Measurements from ENCODE around the gene DNMBP. TPM values are rescaled to one million over a fixed set of nuclear protein-coding genes. Genes with fewer than 3 reads are reported as not detected.

The DNMBP gene
- total RNA-seq, 1 experiment from 2014 or later: 19.7 TPM

GRCh38 chr10:99843310-99843709 is 166.4 kb downstream of the DNMBP start (continued):
- TF ChIP-seq AFF4 (CRISPR knock-in tag; IDR thresholded peaks at IDR 0.05; ENCODE audit: borderline replicate concordance) (no peak), USF1 (CRISPR knock-in tag; IDR thresholded peaks at IDR 0.05) (no peak), ZNF138 (CRISPR knock-in tag; conservative IDR thresholded peaks at IDR 0.05) (no peak), JUN (CRISPR knock-in tag; IDR thresholded peaks at IDR 0.05) (no peak), TEAD1 (CRISPR knock-in tag; IDR thresholded peaks at IDR 0.05) (no peak), NR1H2 (CRISPR knock-in tag; IDR thresholded peaks at IDR 0.05) (no peak), ELF4 (CRISPR knock-in tag; IDR thresholded peaks at IDR 0.05; ENCODE audit: low read depth) (no peak)

- peaks cover 6% of the 10 kb centered on the region for H3K36me3 Mint-ChIP-seq
- ChIA-PET POLR2A (no interaction called here), CTCF (no interaction called here)
- H3K4me3 Mint-ChIP-seq: no peak overlapping the region
- peaks cover 7% of the 10 kb centered on the region for H3K9me3 Mint-ChIP-seq
- H3K27ac Mint-ChIP-seq: no peak overlapping the region
- H3K27me3 Mint-ChIP-seq (ENCODE audit: low read depth): no peaks in the 10 kb centered on the region; the same call in 1 of the 2 replicates
- ATAC-seq (no peak), DNase-seq (ENCODE audit: low spot score) (no peak)
- peaks cover 17% of the 10 kb centered on the region for H3K4me1 Mint-ChIP-seq
- TF ChIP-seq ZNF423 (CRISPR knock-in tag; IDR thresholded peaks at IDR 0.05) (no peak), PRRX2 (CRISPR knock-in tag; IDR thresholded peaks at IDR 0.05) (no peak), SMAD4 (CRISPR knock-in tag; IDR thresholded peaks at IDR 0.05) (no peak), JAZF1 (CRISPR knock-in tag; IDR thresholded peaks at IDR 0.05) (no peak), IRF1 (CRISPR knock-in tag; IDR thresholded peaks at IDR 0.05) (no peak), NFATC4 (CRISPR knock-in tag; IDR thresholded peaks at IDR 0.05) (no peak), STAT6 (CRISPR knock-in tag; conservative IDR thresholded peaks at IDR 0.05; ENCODE audit: low read depth) (no peak), CREM (CRISPR knock-in tag; IDR thresholded peaks at IDR 0.05) (no peak), KAT7 (CRISPR knock-in tag; IDR thresholded peaks at IDR 0.05; ENCODE audit: borderline replicate concordance) (no peak), CBFB (CRISPR knock-in tag; IDR thresholded peaks at IDR 0.05; ENCODE audit: low read depth) (no peak), MXD4 (CRISPR knock-in tag; IDR thresholded peaks at IDR 0.05; ENCODE audit: borderline replicate concordance) (no peak), ELF4 (CRISPR knock-in tag; IDR thresholded peaks at IDR 0.05; ENCODE audit: low read depth) (no peak), ATF6 (CRISPR knock-in tag; IDR thresholded peaks at IDR 0.05) (no peak), ZMAT4 (CRISPR knock-in tag; IDR thresholded peaks at IDR 0.05) (no peak), PRDM15 (CRISPR knock-in tag; IDR thresholded peaks at IDR 0.05) (no peak), PREB (CRISPR knock-in tag; IDR thresholded peaks at IDR 0.05; ENCODE audit: borderline replicate concordance) (no peak)
These were observed 168.0 kb downstream of the DNMBP start for GRCh38 chr10:99841746-99842145.
